HUES6 (cell line): ENCODE measurements around the gene PZP.

ENCODE experiments used
- H3K27ac ChIP-seq: 2 replicates; pipeline ENCODE4 v1.7.0; 2013; ENCODE audit warnings: low read depth, mild to moderate bottlenecking, low read length, inconsistent platforms
- H3K27me3 ChIP-seq: 2 replicates; pipeline ENCODE4 v1.6.1; 2013; ENCODE audit warnings: low read length; ENCODE audit not compliant: control insufficient read depth, insufficient read depth
- H3K36me3 ChIP-seq: 2 replicates; pipeline ENCODE4 v1.6.1; 2013; ENCODE audit warnings: low read length; ENCODE audit not compliant: control insufficient read depth, insufficient read depth
- H3K4me1 ChIP-seq: 2 replicates; pipeline ENCODE4 v1.6.1; 2013; ENCODE audit warnings: low read length; ENCODE audit not compliant: control insufficient read depth, insufficient read depth
- H3K4me3 ChIP-seq: 2 replicates; pipeline ENCODE4 v1.5.1; 2013; ENCODE audit warnings: low read depth, low read length
- H3K9ac ChIP-seq: one replicate; pipeline ENCODE4 v1.6.1; 2013; ENCODE audit warnings: mild to moderate bottlenecking, low read length
- H3K9me3 ChIP-seq: 2 replicates; pipeline ENCODE4 v1.6.1; 2013; ENCODE audit warnings: low read depth, low read length; ENCODE audit not compliant: control insufficient read depth, insufficient read depth

The PZP gene

DNA sequence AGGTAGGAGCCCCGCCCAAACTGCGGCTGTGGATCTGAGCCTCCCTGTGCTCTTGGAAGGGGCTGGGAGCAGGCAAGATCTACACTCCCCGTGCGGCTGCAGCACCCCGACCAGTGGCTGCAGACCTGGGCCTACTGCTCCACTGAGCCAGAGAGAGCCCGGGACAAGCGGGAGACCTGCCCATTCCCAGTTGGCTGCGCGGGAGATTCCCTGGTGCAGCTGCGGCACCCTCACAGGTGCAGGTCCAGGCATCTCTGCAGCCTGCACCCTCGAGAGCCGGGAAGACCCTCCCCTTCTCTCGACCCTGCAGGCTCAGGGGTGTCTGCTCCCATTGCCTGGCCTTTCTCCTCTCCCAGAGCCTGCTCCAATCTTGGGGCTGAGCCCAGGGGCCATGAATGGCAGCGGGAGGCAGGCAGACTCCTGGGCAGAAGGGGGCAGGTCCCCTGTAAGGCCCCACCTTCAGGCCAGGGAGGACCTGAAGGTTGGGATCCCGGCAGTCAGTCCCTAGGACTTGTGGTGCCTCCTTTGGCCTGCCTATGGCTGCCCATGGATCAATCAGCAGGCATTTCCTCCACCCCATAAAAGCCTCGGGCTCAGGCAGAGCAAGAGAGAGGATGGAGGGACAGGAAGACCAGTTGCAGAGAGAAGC is 83.7 kb downstream of the PZP start:
- no peak overlapping the region for H3K9ac ChIP-seq
- no peak overlapping the region for H3K4me3 ChIP-seq
- H3K9me3 ChIP-seq: no peaks in the 10 kb centered on the region
- H3K27ac ChIP-seq: no peak overlapping the region
- no peaks in the 10 kb centered on the region for H3K27me3 ChIP-seq
- H3K4me1 ChIP-seq: no peaks in the 10 kb centered on the region
- H3K36me3 ChIP-seq: no peaks in the 10 kb centered on the region

DNA sequence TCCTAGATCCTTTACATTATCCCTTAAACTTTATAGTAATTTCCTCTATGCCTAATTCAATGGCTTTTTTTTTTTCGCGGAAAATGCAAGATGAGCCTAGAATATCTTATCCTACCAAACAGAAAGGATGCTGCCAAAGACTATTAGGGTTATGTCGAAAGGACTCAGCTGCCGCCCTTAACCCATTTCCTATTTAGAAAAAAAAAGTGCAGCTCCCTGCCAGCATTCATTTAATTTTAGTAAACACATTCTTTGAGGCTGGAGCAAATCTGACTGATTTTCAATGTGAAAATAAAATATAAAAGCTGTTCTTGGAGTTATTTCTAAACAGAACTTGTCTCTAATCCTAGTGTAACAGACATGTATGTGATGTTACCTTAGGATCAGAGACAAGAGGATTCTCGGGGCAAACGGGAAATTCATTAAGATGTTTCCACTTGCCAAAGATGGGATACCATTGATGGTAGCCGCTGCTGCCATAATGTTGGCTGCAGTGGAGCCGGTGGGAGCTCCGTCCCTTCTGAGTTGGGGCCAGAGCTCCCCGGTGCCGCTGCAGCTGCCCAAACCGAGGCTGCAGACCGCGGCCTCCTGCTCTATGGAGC is 84.3 kb downstream of the PZP start:
- no peaks in the 10 kb centered on the region for H3K4me1 ChIP-seq
- no peaks in the 10 kb centered on the region for H3K27me3 ChIP-seq
- no peaks in the 10 kb centered on the region for H3K36me3 ChIP-seq
- H3K9ac ChIP-seq: no peak overlapping the region
- no peak overlapping the region for H3K27ac ChIP-seq
- H3K9me3 ChIP-seq: no peaks in the 10 kb centered on the region
- no peak overlapping the region for H3K4me3 ChIP-seq

DNA sequence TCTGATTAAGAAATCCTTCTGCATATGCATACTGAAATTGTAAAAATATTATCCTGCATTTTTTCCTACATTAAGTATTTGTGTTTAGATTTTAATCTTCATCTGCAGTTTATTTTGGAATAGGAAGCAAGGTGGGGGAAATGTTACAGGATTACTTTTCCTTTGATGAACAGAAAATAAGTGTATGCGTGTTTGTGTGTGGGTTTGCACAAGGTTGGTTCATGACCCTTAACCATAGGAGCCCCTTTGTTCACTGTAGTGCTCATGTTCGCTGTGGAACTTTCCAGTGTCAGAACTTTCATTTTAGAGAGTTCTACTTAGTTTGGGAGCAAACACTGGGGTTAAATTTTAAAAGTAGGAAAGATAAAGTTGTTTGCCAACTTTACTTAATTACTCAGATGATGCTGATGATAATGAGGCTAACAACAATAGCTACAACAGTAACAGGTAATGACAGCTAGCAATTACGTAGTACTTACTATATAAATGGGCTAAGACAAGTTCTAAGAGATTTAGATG is 86.0 kb downstream of the PZP start:
- Histone ChIP-seq H3K36me3 (no peaks in the 10 kb centered on the region), H3K27ac (no peak overlapping the region), H3K9ac (no peak overlapping the region), H3K27me3 (no peaks in the 10 kb centered on the region), H3K4me1 (no peaks in the 10 kb centered on the region), H3K9me3 (no peaks in the 10 kb centered on the region), H3K4me3 (no peak overlapping the region)

DNA sequence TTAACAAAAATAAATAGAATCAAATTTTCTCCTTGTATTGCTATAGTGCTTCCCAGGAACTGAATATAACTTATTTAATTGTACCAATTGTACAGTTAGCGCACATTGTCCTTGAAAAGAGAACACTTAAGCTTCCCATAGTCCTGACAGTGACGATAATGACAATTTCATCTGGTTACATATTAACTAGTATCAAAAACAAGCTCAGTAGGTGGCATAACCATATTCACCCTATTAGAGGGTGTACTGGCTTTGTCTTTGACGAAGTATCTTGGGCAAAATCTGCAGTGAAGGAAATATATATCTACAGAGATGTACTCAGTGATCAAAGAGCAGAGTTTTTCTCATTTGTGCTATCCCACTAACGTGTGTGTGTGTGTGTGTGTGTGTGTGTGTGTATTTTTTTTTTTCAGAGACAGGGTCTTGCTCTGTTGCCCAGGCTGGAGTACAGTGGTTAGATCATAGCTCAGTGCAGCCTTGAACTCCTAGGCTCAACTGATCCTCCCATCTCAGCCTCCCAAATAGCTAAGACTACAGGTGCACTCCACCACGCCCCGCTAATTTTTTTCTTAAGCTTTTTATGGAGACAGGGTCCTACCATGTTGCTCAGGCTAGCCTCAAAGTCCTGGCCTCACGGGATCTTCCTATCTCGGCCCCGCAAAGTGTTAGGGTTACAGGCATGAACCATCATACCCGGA is 87.6 kb downstream of the PZP start:
- Histone ChIP-seq H3K36me3 (no peaks in the 10 kb centered on the region), H3K27ac (no peak overlapping the region), H3K9me3 (no peaks in the 10 kb centered on the region), H3K9ac (no peak overlapping the region), H3K27me3 (no peaks in the 10 kb centered on the region), H3K4me3 (no peak overlapping the region), H3K4me1 (no peaks in the 10 kb centered on the region; the same call in 1 of the 2 replicates)

DNA sequence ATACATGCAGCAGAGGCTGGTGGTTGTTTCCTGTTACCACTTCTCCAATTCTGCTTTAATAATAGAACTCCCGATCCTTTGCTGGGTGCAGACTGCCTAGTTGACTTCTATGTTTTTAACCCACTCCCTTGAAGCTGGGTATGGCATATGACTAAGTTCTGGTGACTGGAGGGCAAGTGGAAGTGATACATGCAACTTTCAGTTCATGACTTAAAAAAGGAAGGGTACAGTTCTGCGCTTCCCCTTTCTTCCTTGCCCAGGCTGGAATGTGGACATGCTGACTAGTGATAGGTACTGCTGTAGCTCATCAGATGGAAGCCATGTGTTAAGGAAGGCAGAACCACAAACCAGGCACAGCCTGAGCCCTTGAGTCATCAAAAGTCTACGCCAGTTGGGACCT is 90.0 kb downstream of the PZP start:
- Histone ChIP-seq H3K4me1 (no peaks in the 10 kb centered on the region; the same call in 1 of the 2 replicates), H3K4me3 (no peak overlapping the region), H3K9me3 (no peaks in the 10 kb centered on the region), H3K27ac (no peak overlapping the region), H3K36me3 (no peaks in the 10 kb centered on the region), H3K27me3 (no peaks in the 10 kb centered on the region), H3K9ac (no peak overlapping the region)

- Histone ChIP-seq H3K27ac (no peak within 1 kb of the TSS), H3K27me3 (no peaks in the 10 kb centered on the region), H3K9me3 (no peaks in the 10 kb centered on the region), H3K36me3 (no peaks in the 10 kb centered on the region), H3K4me3 (no peak within 1 kb of the TSS), H3K4me1 (no peaks in the 10 kb centered on the region; the same call in 1 of the 2 replicates), H3K9ac (no peak within 1 kb of the TSS)
Measured at GRCh38 chr12:9115731-9116559, 92.2 kb downstream of the PZP start, which contains the start of gene A2M. Gene A2M (minus strand): TSS chr12:9115919. CDS start chr12:9115849, 70 bp downstream.

DNA sequence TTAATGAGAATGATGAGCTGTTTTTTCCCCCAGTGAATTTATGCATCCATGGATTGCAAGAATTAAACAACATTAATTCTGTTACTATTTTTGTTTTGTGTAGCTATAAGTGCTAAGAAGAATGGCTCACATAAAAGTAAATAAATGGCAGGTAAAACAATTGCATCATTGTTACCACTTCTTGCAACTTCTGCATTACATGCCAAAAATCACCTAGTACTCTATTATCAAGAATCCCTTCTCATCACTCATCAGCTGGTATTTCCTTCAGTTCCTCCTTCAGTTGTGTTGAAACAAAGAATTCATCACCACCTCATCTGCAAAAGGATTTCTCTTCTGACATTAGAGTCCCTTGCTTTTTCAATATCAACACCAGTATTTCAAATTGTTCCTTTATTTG is 93.2 kb downstream of the PZP start:
- Histone ChIP-seq H3K4me1 (no peaks in the 10 kb centered on the region; the same call in 1 of the 2 replicates), H3K27me3 (no peaks in the 10 kb centered on the region), H3K4me3 (no peak overlapping the region), H3K36me3 (no peaks in the 10 kb centered on the region), H3K9me3 (no peaks in the 10 kb centered on the region), H3K27ac (no peak overlapping the region), H3K9ac (no peak overlapping the region)

- Histone ChIP-seq H3K9ac (no peak overlapping the region), H3K4me1 (no peaks in the 10 kb centered on the region; the same call in 1 of the 2 replicates), H3K9me3 (no peaks in the 10 kb centered on the region), H3K27me3 (no peaks in the 10 kb centered on the region), H3K4me3 (no peak overlapping the region), H3K27ac (no peak overlapping the region), H3K36me3 (no peaks in the 10 kb centered on the region)
Measured at GRCh38 chr12:9113987-9114309, 94.2 kb downstream of the PZP start.

GRCh38 chr12:9113296-9113986 is 94.8 kb downstream of the PZP start:
- H3K27me3 ChIP-seq: no peaks in the 10 kb centered on the region
- H3K4me3 ChIP-seq: no peak overlapping the region
- no peak overlapping the region for H3K27ac ChIP-seq
- H3K36me3 ChIP-seq: no peaks in the 10 kb centered on the region
- H3K4me1 ChIP-seq: no peaks in the 10 kb centered on the region; the same call in 1 of the 2 replicates
- H3K9me3 ChIP-seq: no peaks in the 10 kb centered on the region
- no peak overlapping the region for H3K9ac ChIP-seq

DNA sequence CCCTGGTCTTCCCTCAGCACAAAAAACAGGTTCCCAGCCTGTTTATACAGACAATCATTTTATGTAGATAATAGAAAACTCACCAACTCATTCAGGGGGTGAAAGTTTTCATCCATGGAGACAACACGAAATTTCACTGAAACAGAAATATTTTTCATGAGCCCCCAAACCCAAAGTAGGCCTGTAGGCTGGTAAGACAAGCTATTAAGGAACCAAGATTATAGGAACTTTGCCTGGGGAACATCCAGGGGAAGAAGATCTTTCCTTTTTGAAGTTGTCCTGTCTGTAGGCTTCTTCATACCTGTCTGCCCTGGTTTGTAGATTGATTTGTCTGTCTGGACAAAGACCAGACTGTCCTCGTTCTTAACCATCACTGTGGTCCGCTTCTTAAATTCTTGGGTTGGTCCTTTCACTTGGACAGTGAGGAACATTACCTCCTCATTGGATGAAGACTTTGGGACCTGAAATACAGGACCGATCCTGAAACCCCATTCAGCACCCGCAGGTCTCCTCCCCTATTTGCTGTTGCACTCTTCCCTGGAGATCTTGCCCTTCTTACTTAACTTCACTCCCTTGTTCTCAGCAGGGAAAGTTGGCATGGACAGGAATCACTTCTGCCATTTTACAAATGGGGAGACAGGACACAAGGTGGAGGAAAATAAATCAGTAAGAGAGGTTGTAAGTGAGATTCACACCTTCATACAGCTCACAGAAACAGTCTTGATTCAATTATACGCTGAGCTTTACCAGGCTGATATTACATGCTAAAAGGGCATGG is 95.9 kb downstream of the PZP start:
- Histone ChIP-seq H3K27ac (no peak overlapping the region), H3K9me3 (no peaks in the 10 kb centered on the region), H3K4me1 (no peaks in the 10 kb centered on the region; the same call in 1 of the 2 replicates), H3K9ac (no peak overlapping the region), H3K4me3 (no peak overlapping the region), H3K27me3 (no peaks in the 10 kb centered on the region), H3K36me3 (no peaks in the 10 kb centered on the region)
